ENCODE data around the gene COA6. TPM values are rescaled to one million over a fixed set of nuclear protein-coding genes. Genes with fewer than 3 reads are reported as not detected.
A peak's percentile ranks its signal among the peaks of the same experiment; 100 is the strongest.

COA6 gene
- total and polyA plus RNA-seq, 10 of the 15 experiments (the other 5 are each of a cell fraction or from before 2014, with no cell fraction given): 49.9 to 178 (median 71.5) TPM

DNA sequence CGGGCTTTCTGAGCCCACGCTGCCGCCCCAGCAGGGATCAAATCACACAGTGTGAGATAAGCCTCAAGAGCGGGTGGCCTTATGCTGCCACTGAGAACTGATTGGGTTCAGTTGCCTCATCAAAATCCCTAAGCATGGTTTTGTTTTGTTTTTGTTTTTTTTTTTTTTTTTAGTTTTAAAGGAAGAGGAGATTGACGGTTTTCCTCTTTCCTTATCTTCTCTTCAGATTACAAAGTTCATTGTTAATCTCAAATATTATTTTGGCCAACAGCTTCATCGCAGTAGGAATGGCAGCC is 651 bp downstream of the COA6 start:
- Histone ChIP-seq H3K79me2 (ENCODE audit: control insufficient read depth, insufficient read depth, low read length) (peaks cover 27% of the 10 kb centered on the region), H3K4me3 (peak overlapping the region; percentile 86), H3K36me3 (ENCODE audit: control insufficient read depth in 2 of 2, insufficient read depth in 2 of 2, low read length in 1 of 2) (peaks cover 0 to 13% of the 10 kb centered on the region in 2 experiments), H3K4me2 (ENCODE audit: control insufficient read depth, insufficient read depth) (peak overlapping the region; percentile 95), H3K9me3 (replicated peaks; ENCODE audit: control insufficient read depth, insufficient read depth, low read length) (no peaks in the 10 kb centered on the region; the same call in 2 of the 3 replicates), H4K20me1 (ENCODE audit: control insufficient read depth, insufficient read depth) (no peaks in the 10 kb centered on the region), H2AFZ (ENCODE audit: control insufficient read depth, low read depth, low read length) (peak overlapping the region; percentile 79), H3K9ac (ENCODE audit: control insufficient read depth, insufficient read depth, low read length) (peak overlapping the region; percentile 97), H3K4me1 (ENCODE audit: control insufficient read depth, insufficient read depth, low read length) (peaks cover 6% of the 10 kb centered on the region; the same call in 1 of the 2 replicates), H3K27me3 (replicated peaks in 1 of 2; ENCODE audit: control insufficient read depth in 2 of 2, insufficient read depth in 2 of 2, low read length in 1 of 2) (no peaks in the 10 kb centered on the region), H3K27ac (ENCODE audit: control insufficient read depth, insufficient read depth) (peak overlapping the region; percentile 95)
- ChIA-PET RAD21 (ENCODE audit: unreplicated experiment) (interaction anchor here (0.9 to 3.1 kb wide), 9 partner anchors 10 to 238 kb away, joined by 3 to 14 read pairs (median 3); no protein-coding TSS in a partner anchor), POLR2A (interaction anchor here (0.6 to 2.6 kb wide), 9 partner anchors 10 to 515 kb away, joined by 3 to 16 read pairs (median 5); partner anchors contain the start of gene TARBP1), CTCF (interaction anchor here (0.6 to 2.9 kb wide), 9 partner anchors 10 to 1140 kb away, joined by 3 to 11 read pairs (median 6); no protein-coding TSS in a partner anchor), SMC1A (ENCODE audit: uncharacterized antibody, unreplicated experiment) (interaction anchor here (0.6 to 4.1 kb wide), 13 partner anchors 8 to 731 kb away, joined by 3 to 30 read pairs (median 3); no protein-coding TSS in a partner anchor)
- ATAC-seq (peak; percentile 52), DNase-seq (ENCODE audit: low read depth, low spot score) (no peak), FAIRE-seq (no peak)
- in situ Hi-C loops (cut with MboI) (no loop called here), intact Hi-C loops (cut with micrococcal nuclease; ENCODE audit: unreplicated experiment) (loop anchor here (1.0 to 10.0 kb wide), 4 partner anchors 17 to 231 kb away; no protein-coding TSS in a partner anchor)
- TF ChIP-seq PKNOX1 (IDR thresholded peaks at IDR 0.05): no peak
- no peak for TF ChIP-seq RB1 (IDR thresholded peaks at IDR 0.05; ENCODE audit: borderline replicate concordance)
- no peak for TF ChIP-seq MYC (IDR thresholded peaks at IDR 0.05; ENCODE audit: insufficient read depth, insufficient read length, insufficient replicate concordance, low read length, severe bottlenecking)
- no peak for TF ChIP-seq TBL1XR1 (IDR thresholded peaks at IDR 0.05; ENCODE audit: low read depth, low read length)
- no peak for TF ChIP-seq REST (IDR thresholded peaks at IDR 0.05; ENCODE audit: low read depth, low read length)
- TF ChIP-seq CREB1 (IDR thresholded peaks at IDR 0.05; ENCODE audit: low read depth): no peak
- TF ChIP-seq HCFC1 (IDR thresholded peaks at IDR 0.05; ENCODE audit: low read length): no peak
- TF ChIP-seq GATAD2B (conservative IDR thresholded peaks at IDR 0.05; ENCODE audit: low read depth): no peak
- no peak for TF ChIP-seq MYB (IDR thresholded peaks at IDR 0.05; ENCODE audit: borderline replicate concordance, low read depth, low read length)
- TF ChIP-seq SIX5 (IDR thresholded peaks at IDR 0.05; ENCODE audit: low read depth, low read length, severe bottlenecking): no peak
- no peak for TF ChIP-seq KAT2A (conservative IDR thresholded peaks at IDR 0.05; ENCODE audit: control insufficient read depth, low read depth, low read length)
- no peak for TF ChIP-seq CUX1 (IDR thresholded peaks at IDR 0.05; ENCODE audit: insufficient replicate concordance, low read depth, low read length)
- no peak for TF ChIP-seq JUND (IDR thresholded peaks at IDR 0.05; ENCODE audit: low read depth, low read length)
- under 1% methylated on average over 6 of the region's 6 CpGs for WGBS (ENCODE audit: insufficient coverage, insufficient replicate concordance, low lambda C conversion rate, missing lambda C conversion rate)
- no TSS peak for BruUV-seq (replicated peaks)

All from GM12878 (cell line).